Fibroblast of lung (primary cell): ENCODE data around the gene APBA2.

Experiments
- EZH2 ChIP-seq: IDR thresholded peaks from 2 replicates; pipeline ENCODE4 v1.5.1; 2012; ENCODE audit warnings: low read length, control low read depth, mild to moderate bottlenecking; ENCODE audit errors: missing control alignments
- TF ChIP-seq, protein P1 (sequence below), 2 donors: IDR thresholded peaks in 1 of 2; conservative IDR thresholded peaks in 1 of 2; 1 replicate in 1 of 2; 2 replicates in 1 of 2; pipeline ENCODE4 v1.5.1; 2011 to 2012; ENCODE audit warnings: low read length in 2 of 2, control low read depth in 1 of 2, inconsistent platforms in 1 of 2, low read depth in 1 of 2, mild to moderate bottlenecking in 1 of 2

DNA sequence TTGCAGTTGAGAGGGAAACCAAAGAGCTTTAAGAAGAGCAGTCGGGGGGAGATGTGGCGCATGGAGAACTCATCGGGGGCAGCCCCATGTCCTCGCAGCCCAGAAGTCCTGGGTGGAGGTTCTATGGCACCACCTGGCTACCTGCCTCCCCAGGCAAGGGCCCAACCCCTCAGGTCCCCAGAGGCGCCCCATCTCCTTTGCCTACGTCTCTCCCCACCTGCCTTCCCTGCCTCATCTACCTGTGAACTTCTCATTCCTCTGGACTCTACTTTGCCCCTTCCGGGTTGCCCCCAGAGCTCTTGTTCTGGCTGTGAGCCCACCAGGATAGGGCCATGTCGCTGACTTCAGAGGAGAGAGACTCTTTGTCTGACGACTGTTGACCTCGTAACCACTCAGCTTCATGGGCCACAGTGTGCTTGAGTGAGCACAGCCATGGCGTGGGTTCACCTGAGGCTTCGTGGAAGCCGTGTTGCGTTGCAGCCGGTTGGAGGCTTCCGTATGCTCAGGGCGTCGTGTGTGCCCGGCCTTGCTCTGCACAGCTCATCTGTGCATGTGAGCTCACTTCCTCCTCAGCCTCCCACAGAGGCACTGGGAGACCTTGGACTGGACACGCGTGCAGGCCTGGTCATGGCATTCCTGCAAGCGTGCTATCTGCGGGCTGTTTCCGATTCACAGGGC is 13.4 kb downstream of the APBA2 start:
- TF ChIP-seq EZH2 = no peak
- TF ChIP-seq, protein P1, sequence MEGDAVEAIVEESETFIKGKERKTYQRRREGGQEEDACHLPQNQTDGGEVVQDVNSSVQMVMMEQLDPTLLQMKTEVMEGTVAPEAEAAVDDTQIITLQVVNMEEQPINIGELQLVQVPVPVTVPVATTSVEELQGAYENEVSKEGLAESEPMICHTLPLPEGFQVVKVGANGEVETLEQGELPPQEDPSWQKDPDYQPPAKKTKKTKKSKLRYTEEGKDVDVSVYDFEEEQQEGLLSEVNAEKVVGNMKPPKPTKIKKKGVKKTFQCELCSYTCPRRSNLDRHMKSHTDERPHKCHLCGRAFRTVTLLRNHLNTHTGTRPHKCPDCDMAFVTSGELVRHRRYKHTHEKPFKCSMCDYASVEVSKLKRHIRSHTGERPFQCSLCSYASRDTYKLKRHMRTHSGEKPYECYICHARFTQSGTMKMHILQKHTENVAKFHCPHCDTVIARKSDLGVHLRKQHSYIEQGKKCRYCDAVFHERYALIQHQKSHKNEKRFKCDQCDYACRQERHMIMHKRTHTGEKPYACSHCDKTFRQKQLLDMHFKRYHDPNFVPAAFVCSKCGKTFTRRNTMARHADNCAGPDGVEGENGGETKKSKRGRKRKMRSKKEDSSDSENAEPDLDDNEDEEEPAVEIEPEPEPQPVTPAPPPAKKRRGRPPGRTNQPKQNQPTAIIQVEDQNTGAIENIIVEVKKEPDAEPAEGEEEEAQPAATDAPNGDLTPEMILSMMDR (conservative IDR thresholded peaks at IDR 0.05 in 1 of 2, IDR thresholded peaks at IDR 0.05 in 1 of 2; ENCODE audit: low read depth in 1 of 2, low read length in 2 of 2) = no peak
